Loucy (cell line): ENCODE data around the gene ETNK2.
A peak's percentile ranks its signal among the peaks of the same experiment; 100 is the strongest.

Source experiments
- H2AFZ ChIP-seq: fragments of 200-600 bp; sonication (generic); 2 replicates; pipeline ENCODE4 v1.6.0; 2016; ENCODE audit warnings: antibody characterized with exemption, mild to moderate bottlenecking, low read length, moderate library complexity
- H3F3A ChIP-seq: fragments of 200-600 bp; 2 replicates; pipeline ENCODE4 v1.6.0; 2016; ENCODE audit warnings: antibody characterized with exemption, low read depth, mild to moderate bottlenecking
- H3K27me3 ChIP-seq: fragments of 200-600 bp; sonication (generic); 2 replicates; pipeline ENCODE4 v1.6.1; 2014; ENCODE audit warnings: low read length, mild to moderate bottlenecking; ENCODE audit not compliant: insufficient read depth, poor library complexity, severe bottlenecking
- H3K36me3 ChIP-seq: fragments of 200-600 bp; sonication (generic); 2 replicates; pipeline ENCODE4 v1.6.1; 2016; ENCODE audit warnings: low read length; ENCODE audit not compliant: insufficient read depth
- H3K4me1 ChIP-seq: fragments of 200-600 bp; sonication (generic); 2 replicates; pipeline ENCODE4 v1.5.1; 2014; ENCODE audit warnings: low read length, mild to moderate bottlenecking; ENCODE audit not compliant: insufficient read depth, poor library complexity, severe bottlenecking
- H3K4me2 ChIP-seq: fragments of 200-600 bp; sonication (generic); 2 replicates; pipeline ENCODE4 v1.6.0; 2014; ENCODE audit warnings: antibody characterized with exemption, low read length, low read depth, mild to moderate bottlenecking; ENCODE audit not compliant: poor library complexity, severe bottlenecking
- H3K4me3 ChIP-seq: fragments of 200-600 bp; sonication (generic); 2 replicates; pipeline ENCODE4 v1.5.1; 2014; ENCODE audit warnings: low read length, mild to moderate bottlenecking, mixed read lengths; ENCODE audit not compliant: poor library complexity, severe bottlenecking
- H3K79me2 ChIP-seq: fragments of 200-600 bp; sonication (generic); 2 replicates; pipeline ENCODE4 v1.6.1; 2014; ENCODE audit warnings: low read length; ENCODE audit not compliant: insufficient read depth
- H3K9ac ChIP-seq: fragments of 200-600 bp; sonication (generic); 2 replicates; pipeline ENCODE4 v1.6.0; 2014; ENCODE audit warnings: mild to moderate bottlenecking, low read depth, low read length, moderate library complexity; ENCODE audit not compliant: poor library complexity, severe bottlenecking
- H3K9me2 ChIP-seq: fragments of 200-600 bp; sonication (generic); replicated peaks from 2 replicates; pipeline ENCODE4 v1.6.1; 2016; ENCODE audit warnings: low read depth, low read length, mixed read lengths
- H3K9me3 ChIP-seq: fragments of 200-600 bp; sonication (generic); 2 replicates; pipeline ENCODE4 v1.6.1; 2014; ENCODE audit warnings: mild to moderate bottlenecking, antibody characterized with exemption, low read length, low read depth; ENCODE audit not compliant: insufficient read depth
- H4K20me1 ChIP-seq: fragments of 200-600 bp; sonication (generic); 2 replicates; pipeline ENCODE4 v1.6.0; 2014; ENCODE audit warnings: antibody characterized with exemption, low read length, mild to moderate bottlenecking; ENCODE audit not compliant: insufficient read depth, poor library complexity, severe bottlenecking
- EZH2phosphoT487 ChIP-seq: fragments of 200-600 bp; IDR thresholded peaks from 2 replicates; pipeline ENCODE4 v1.6.1; 2018; ENCODE audit warnings: antibody characterized with exemption, mild to moderate bottlenecking, moderate library complexity, borderline replicate concordance
- TF ChIP-seq, protein P1 (sequence below): fragments of 200-600 bp; sonication (generic); conservative IDR thresholded peaks from 2 replicates; pipeline ENCODE4 v1.5.1; 2014; ENCODE audit warnings: mild to moderate bottlenecking, antibody characterized with exemption, low read length

ETNK2 gene

DNA sequence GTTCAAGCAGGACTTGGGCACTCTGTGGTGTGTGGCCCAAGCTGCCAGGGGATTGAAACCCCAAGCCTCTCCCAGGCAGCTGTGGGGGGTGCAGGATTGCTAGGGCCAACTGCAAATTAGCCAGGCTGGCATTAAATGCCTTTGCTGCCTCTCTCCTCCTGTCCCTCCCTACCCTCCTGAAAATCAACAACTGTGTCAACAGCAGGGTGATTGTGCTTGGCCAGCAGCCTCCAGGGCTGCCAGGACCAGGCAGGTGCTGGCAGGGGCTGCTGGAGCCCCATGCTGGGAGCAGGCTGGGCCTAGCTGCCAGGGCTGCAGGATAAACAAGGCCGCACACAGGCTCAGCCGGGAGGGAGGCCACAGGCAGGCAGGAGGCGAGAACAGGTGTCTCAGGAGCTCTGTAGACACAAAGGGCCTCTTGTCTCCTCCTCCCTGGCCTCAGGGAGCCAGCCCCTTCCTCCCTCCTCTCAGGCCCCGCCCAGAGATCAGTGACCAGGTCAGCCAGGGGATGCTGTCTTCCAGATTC lies 67.5 kb downstream of the ETNK2 start:
- Histone ChIP-seq H3K79me2 (no peaks in the 10 kb centered on the region), H3K9me3 (no peaks in the 10 kb centered on the region), H3K4me1 (peaks cover 72% of the 10 kb centered on the region), H3K36me3 (no peaks in the 10 kb centered on the region), H4K20me1 (no peaks in the 10 kb centered on the region), H3K27me3 (no peaks in the 10 kb centered on the region), H3K4me2 (no peak overlapping the region), H3K9me2 (no peaks in the 10 kb centered on the region), H3F3A (0 out of 2 replicates have a peak, but pooled peaks cover 3% of the 10 kb centered on the region), H3K9ac (peak overlapping the region; percentile 35), H3K4me3 (no peak overlapping the region), H2AFZ (peak overlapping the region; percentile 39; the same call in 1 of the 2 replicates)
- TF ChIP-seq, protein P1, sequence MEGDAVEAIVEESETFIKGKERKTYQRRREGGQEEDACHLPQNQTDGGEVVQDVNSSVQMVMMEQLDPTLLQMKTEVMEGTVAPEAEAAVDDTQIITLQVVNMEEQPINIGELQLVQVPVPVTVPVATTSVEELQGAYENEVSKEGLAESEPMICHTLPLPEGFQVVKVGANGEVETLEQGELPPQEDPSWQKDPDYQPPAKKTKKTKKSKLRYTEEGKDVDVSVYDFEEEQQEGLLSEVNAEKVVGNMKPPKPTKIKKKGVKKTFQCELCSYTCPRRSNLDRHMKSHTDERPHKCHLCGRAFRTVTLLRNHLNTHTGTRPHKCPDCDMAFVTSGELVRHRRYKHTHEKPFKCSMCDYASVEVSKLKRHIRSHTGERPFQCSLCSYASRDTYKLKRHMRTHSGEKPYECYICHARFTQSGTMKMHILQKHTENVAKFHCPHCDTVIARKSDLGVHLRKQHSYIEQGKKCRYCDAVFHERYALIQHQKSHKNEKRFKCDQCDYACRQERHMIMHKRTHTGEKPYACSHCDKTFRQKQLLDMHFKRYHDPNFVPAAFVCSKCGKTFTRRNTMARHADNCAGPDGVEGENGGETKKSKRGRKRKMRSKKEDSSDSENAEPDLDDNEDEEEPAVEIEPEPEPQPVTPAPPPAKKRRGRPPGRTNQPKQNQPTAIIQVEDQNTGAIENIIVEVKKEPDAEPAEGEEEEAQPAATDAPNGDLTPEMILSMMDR: no peak

DNA sequence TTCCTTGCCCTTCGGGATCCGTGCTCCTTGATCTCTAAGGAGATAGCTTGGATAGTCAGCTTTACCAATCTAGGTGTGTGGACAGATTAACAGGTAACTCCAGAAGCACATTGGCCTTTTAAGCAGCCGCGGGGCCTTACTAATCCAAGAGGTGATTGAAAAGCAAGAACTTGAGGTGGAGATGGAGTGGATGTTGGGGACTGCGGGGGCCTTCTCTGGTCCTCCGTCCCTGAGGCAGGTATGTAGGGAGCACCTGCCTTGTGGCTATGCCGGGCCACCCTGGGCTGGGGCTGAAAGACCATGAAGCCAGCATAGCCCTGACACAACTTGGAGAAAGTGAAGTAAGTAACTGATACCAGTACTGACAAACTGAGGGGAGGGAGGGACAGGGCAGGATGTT lies 68.4 kb downstream of the ETNK2 start:
- Histone ChIP-seq H3K4me2 (no peak overlapping the region), H3K79me2 (no peaks in the 10 kb centered on the region)

DNA sequence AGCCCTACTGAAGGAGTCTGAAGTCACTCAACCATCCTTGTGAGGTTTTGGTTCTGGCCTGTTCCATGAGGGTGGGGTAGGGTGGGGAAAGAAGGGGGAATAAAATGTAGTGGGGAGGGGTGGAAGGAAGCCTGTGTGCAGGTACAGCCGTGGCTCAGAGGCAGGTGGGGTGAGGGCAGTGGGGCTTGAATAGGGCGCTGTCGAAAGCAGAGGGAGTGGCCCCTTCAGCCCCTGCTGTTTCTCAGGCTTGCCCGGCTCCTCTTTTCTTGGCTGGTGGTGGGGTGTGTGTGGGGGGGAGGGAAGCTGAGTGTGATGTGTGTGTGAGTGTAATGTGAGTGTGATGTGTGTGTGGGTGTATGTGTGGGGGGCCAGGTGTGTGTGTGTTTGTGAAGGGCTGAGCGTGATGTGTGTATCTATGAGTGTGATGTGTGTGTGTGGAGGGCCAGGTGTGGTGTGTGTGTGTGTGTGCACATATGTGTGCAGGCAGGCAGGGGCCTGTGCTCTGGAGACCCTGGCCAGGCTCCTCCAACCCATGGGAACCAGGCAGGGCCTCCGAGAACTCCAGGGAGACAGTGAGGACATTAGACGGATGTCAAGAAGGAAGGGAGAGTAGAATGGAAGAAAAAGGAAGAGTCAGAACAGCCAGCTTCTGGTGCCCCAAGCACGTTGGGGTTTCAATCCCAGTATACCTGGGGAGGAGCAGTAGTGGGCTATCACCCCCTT lies 69.9 kb downstream of the ETNK2 start:
- Histone ChIP-seq H3F3A (no peaks in the 10 kb centered on the region), H3K9ac (no peak overlapping the region), H3K27me3 (no peaks in the 10 kb centered on the region), H4K20me1 (no peaks in the 10 kb centered on the region), H2AFZ (no peak overlapping the region), H3K4me2 (no peak overlapping the region), H3K36me3 (no peaks in the 10 kb centered on the region), H3K79me2 (no peaks in the 10 kb centered on the region), H3K4me1 (peaks cover 49% of the 10 kb centered on the region), H3K9me3 (no peaks in the 10 kb centered on the region), H3K9me2 (no peaks in the 10 kb centered on the region), H3K4me3 (no peak overlapping the region)
- TF ChIP-seq, protein P1: no peak
- no peak for TF ChIP-seq EZH2phosphoT487

More for the DNA sequence above, 68.4 kb downstream of the ETNK2 start:
- H3K9me2 ChIP-seq: no peaks in the 10 kb centered on the region
- peaks cover 64% of the 10 kb centered on the region for H3K4me1 ChIP-seq
- TF ChIP-seq, protein P1: no peak
- TF ChIP-seq EZH2phosphoT487: no peak
- no peaks in the 10 kb centered on the region for H3K9me3 ChIP-seq
- H2AFZ ChIP-seq: no peak overlapping the region
- no peak overlapping the region for H3K4me3 ChIP-seq
- no peaks in the 10 kb centered on the region for H3K36me3 ChIP-seq
- H3K27me3 ChIP-seq: no peaks in the 10 kb centered on the region
- H4K20me1 ChIP-seq: no peaks in the 10 kb centered on the region
- H3K9ac ChIP-seq: peak overlapping the region; percentile 35
- 0 out of 2 replicates have a peak, but pooled peaks cover 3% of the 10 kb centered on the region for H3F3A ChIP-seq
